HG03520 (cell line): ENCODE data around the gene PAFAH1B1.
"Not testable (repeated sequence)": the region's sequence is repeated elsewhere in the genome, so short reads cannot be mapped to it uniquely, and the experiment has no call there.

Experiments used
- ATAC-seq: cut with Tn5 transposase; IDR thresholded peaks from one replicate; pipeline ENCODE4 v1.9.1; 2021; ENCODE audit warnings: mild to moderate bottlenecking, moderate library complexity; ENCODE audit not compliant: unreplicated experiment

The PAFAH1B1 gene

DNA sequence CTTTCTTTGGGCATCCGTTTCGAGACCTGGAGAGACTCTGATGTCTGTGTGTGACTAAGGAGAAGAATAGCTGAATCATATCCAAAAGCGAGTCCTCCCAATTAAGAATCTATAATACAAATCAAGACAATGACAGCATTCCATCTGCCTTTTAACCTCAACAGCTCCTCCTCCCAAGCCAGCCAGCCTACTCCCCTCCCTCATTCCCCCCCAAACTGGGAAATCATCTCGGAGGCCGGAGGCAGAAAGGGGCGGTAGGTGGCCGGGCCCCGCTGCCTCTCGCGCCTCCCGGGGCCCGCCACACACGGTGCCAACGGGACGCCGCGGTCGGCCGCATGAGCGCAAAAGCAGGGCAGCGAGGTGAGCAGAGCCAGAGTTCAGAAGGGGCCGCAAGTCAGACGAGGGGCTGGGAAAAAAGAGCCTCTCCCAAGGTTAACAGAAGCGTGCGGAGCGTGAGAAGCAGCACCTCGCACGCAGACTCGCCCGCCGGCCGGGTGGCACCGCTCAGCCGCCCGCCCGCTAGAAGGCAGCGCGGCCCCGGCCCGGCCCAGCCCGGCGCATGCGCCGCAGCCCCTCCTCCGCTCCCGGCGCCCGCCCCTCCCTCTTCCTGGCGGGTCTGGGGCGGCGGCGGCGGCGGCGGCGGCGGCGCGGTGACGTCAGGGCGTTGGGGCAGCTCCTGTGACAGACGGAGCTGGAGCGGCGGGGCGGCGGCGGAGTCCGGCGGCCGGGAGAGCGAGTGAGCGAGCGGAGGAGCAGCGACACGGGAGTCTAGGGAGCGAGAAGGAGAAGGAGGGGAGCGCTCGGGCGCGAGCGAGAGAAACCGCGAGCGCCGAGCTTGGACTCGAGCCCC lies at the start of gene PAFAH1B1:
Gene PAFAH1B1, plus strand, starts transcription at position 684 of the 850 bp plus-strand sequence. CDS start 44,635 bp downstream, outside the sequence.
- peak; percentile 71 for ATAC-seq

DNA sequence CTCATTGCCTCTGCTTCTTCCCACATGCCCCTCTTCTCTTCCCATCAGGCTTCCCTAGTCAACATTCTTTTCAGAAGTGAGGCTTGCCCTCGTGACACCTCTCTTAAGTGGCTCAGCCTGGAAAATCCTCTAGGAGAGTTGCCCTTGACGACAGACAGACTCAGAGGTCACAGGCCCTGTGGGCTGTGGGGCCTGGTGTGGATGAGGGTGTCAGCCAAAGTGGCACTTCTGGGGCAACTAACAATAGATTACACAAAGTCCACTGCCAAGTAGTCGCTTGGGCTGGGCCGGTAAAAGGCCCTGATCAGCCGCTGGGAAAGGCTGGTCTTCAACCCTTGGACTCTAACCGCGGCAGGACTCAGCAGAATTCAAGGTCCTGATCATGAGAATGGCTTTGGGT lies 48.1 kb upstream of the PAFAH1B1 start:
- no peak for ATAC-seq

- no peak for ATAC-seq
Measured at GRCh38 chr17:2547176-2547575, 46.3 kb upstream of the PAFAH1B1 start.

- ATAC-seq, result not testable (repeated sequence)
Measured at GRCh38 chr17:2548026-2548425, 45.4 kb upstream of the PAFAH1B1 start.

DNA sequence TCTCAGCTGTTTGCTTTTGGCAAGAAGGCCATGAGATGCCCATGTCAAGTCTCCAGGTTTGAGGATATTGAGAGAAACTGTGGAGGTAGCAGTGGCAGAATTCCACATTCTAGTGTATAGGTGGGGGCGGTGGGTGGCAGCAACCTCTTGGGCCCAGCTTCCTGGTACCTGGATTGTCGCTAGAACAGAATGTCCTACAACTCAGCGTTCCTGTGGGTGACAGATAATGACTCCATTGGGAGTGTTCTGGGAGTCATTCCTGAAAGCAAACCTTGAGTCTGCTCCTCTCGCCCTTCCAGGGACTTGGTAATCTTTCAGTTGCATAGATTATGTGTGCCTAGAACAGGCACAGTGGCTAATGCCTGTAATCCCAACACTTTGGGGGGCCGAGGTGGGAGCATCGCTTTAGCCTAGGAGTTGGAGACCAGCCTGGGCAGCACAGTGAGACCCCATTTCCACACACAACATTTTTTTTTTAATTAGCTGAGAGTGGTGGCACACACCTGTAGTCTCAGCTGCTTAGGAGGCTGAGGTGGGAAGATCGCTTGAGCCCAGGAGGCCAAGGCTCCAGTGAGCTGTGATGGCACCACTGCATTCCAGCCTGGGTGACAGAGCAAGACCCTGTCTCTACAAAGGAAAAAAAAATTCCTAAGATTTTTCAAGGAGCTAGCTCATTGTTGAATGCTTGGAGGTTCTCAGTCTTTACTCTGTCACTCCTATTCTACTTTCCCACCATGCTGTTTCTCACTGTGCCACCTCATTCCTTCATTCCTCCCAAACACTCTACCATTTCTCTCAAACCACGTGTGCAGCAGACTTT lies 43.9 kb upstream of the PAFAH1B1 start:
- ATAC-seq, result no peak

GRCh38 chr17:2551493-2551892 lies 42.0 kb upstream of the PAFAH1B1 start:
- no peak for ATAC-seq

GRCh38 chr17:2551928-2552327 lies 41.5 kb upstream of the PAFAH1B1 start:
- no peak for ATAC-seq

DNA sequence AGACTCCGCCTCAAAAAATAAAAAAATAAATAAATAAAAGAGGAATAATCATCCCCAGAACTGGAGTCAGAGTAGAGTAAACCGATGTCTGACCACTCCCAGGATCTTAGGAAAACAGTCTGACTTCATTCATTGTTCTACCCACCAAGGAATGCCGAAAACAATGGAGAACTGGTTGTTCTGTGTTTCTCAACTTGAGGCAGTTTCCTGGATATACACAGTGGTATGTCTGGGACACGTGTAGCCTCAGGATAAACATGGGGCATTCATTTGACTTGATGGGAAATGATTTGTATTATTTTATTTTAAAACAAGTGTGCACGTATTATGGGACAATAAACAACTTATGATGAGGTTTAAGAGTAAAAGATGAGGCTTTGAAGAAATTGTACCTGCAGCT lies 32.8 kb upstream of the PAFAH1B1 start:
- no peak for ATAC-seq

DNA sequence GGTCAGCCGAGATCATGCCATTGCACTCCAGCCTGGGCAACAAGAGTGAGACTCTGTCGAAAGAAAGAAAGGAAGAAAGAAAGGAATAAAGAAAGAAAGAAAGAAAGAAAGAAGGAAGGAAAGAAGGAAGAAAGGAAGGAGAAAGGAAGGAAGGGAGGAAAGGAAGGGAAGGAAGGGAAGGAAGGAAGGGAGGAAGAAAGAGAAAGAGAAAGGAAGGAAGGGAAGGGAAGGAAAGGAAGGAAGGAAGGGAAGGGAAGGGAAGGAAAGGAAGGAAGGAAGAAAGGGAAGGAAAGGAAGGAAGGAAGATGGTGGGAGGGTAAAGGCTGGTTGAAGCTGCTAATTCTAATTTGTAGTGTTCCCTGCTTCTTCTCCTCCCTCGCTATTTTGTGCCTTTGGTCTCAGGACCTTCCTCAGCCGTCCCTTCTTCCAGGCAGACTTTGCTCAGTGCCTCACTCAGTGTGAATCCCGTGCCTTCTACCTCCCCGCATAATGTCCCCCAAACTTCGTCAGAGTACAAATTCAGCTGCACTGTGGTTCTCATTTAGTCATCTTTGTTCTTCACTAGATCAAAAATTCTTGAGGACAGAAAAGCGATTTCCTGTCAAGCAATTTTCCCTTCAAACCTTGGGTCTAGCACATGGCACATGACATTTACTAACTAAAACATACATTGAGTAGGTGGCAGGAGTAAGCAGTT lies 31.1 kb upstream of the PAFAH1B1 start:
- ATAC-seq, result no peak

DNA sequence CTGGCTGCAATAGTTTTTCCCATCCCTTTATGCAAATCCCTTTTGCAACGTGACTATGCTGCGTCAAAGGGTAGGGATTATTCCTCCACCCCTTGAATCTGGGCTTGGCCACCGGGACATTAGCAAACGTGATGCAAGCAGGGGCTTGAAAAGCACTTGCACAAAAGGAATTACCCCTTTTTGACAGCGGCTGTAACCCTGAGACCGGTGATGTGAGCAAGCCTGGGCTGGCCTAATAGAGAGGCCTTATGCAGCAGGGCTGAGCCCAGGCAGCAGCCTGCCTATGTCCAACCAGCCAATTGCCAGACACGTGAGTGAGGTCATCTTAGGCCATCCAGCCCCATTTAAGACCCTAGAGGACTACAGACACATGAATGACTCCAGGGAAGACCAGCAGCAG lies 30.4 kb upstream of the PAFAH1B1 start:
- no peak for ATAC-seq

DNA sequence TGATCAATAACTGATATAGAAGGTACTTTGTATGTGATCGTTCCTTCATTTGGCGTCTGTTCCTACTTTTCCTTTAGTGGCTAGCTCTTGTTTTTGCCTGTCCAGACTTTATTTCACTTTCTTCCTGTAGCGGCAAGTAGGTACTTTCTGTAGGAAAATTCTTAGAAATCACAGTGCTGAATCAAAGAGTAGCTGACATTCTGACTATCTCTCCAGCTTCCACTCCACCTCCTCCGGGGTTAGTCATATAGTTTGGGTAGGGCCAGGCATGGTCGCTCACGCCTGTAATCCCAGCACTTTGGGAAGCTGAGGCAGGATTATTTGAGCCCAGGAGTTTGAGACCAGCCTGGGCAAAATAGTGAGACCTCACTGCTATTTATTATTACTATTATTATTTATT lies 29.9 kb upstream of the PAFAH1B1 start:
- ATAC-seq, result no peak

DNA sequence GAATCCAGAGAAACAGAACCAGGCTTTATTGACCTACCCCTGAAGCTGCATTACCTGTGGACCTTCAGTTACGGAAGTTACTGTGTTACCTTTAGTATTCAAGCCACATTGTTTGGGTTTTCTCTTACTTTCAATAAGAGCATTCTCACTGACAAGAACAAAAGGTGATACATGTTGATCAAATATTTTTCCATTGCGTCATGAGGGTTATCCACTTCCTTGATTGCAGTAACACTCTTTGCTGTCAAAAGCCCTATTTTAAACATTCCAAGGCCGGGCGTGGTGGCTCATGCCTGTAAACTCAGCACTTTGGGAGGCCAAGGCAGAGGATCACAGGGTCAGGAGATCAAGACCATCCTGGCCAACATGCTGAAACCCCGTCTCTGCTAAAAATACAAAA lies 28.6 kb upstream of the PAFAH1B1 start:
- no peak for ATAC-seq

DNA sequence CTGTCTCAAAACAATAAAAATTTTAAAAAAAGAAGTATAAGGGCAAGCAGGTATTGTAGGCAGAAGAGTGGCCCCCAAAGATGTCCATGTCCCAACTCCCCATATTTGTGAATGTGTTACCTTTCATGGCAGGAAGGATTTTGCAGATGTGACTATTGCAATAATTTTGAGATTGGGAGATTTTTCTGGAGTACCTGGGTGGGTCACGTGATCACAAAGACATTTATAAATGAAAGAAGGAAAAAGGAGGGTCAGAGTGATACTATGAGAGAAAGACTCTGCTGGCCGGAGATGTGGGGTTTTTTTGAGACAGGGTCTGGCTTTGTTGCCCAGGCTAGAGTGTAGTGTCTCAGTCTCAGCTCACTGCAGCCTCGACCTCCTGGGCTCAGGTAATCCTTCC lies 27.4 kb upstream of the PAFAH1B1 start:
- no peak for ATAC-seq

GRCh38 chr17:2571523-2572303 lies 21.7 kb upstream of the PAFAH1B1 start:
- no peak for ATAC-seq

- ATAC-seq, result not testable (repeated sequence)
Measured at GRCh38 chr17:2572304-2572609, 21.2 kb upstream of the PAFAH1B1 start.

DNA sequence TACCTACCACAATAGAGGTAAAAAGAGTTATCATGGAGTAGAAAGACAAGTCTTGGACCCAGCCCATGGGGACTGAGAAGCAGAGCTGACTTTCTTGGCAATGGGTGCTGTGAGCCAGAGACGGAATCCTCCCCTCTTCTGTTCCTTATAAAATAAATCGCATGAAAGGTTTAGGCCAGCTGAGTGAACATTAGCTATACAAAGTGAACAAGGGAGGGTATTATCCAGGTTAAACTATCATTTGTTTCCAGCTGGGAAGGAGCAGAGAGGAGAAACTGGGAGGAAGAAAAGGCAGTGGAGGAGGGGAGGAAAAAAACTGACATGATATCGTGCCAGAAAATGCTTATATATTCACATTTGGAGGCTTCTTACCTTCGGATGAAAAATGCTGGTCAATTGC lies 13.3 kb upstream of the PAFAH1B1 start:
- ATAC-seq, result no peak

GRCh38 chr17:2580661-2581060 lies 12.8 kb upstream of the PAFAH1B1 start:
- ATAC-seq, result no peak

DNA sequence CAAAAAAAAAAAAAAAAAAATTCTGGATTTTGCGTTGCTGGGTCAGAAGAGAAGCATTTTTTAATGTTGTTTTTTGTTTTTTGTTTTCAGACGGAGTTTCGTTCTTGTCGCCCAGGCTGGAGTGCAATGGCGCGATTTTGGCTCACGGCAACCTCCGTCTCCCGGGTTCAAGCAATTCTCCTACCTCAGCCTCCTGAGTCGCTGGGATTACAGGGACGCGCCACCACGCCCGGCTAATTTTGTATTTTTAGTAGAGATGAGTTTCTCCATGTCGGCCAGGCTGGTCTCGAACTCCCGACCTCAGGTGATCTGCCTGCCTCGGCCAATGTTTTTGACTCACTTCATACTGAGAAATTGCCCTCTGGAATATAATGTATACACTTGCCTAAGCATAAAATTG lies 11.0 kb upstream of the PAFAH1B1 start:
- ATAC-seq, result no peak

DNA sequence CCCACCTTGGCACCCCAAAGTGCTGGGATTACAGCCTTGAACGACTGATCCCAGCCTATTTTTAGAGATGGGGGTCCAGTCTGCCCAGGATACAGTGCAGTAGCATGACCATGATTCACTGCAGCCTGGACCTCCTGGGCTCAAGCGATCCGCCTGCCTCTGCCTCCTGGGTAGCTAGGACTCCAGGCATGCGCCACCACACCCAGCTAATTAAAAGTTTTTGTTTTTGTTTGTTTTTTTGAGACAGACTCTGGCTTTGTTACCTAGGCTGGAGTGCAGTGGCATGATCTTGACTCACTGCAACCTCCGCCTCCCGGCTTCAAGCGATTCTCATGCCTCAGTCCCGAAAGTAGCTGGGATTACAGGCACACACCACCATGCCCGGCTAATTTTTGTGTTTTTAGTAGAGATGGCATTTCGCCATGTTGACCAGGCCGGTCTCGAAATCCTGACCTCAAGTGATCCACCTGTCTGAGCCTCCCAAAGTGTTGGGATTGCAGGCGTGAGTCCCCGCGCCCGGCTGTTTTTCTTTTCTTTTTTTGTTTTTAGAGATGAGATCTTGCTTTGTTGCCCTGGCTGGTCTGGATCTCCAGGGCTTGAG lies 2.3 kb upstream of the PAFAH1B1 start:
- no peak for ATAC-seq
